HL-60/S4 treated with retinoic acid at 250 ng/mL for 4 days and 3 days (cell line): ENCODE measurements around the gene SLC37A4.
"Not testable (repeated sequence)": the region's sequence is repeated elsewhere in the genome, so short reads cannot be mapped to it uniquely, and the experiment has no call there.

ENCODE experiments used
- in situ Hi-C: fragments of 300-500 bp; cut with MboI; formaldehyde crosslinking; loops from 2 replicates; pipeline ENCODE4 v1.7.0; 2022; ENCODE audit warnings: low sequenced_read_pairs

Gene SLC37A4

DNA sequence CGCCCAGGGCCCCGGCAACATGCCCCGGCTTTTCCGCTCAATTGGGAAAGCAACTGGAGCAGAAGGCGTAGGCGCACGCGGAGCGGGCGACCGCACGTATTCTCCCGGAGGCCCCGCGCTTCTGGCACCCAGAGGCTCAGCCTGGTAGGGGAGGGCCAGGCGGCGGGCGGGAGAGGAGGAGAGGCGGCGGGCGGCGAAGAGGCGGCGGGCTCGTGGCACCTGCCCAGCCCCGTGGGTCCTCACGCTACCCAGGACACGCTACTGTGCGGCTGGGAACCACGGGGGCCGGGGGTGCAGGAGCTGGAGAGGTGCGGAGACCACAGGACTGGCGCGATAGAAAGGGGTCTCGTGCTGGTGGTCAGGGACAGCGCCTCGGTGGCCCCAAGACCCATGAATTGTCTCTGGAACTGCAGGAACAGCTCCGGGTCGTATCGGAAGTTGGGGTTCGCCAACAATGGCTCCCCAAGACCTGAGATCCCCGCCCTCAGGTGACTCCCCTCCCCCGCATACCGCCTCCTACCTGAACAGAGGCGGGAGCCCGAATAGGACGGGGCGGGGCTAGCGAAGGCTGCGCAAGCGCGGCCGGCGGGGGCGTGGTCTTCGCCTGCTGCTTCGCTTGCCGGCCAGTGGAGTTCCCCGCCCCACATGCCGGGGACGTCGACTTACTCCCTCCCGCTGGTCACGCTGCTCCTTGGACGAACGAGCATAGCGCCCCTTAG is at the start of gene SLC37A4:
TSS of gene SLC37A4 (minus strand) at position 549 of the 719 bp plus-strand sequence.
- in situ Hi-C loops, result no loop called here

DNA sequence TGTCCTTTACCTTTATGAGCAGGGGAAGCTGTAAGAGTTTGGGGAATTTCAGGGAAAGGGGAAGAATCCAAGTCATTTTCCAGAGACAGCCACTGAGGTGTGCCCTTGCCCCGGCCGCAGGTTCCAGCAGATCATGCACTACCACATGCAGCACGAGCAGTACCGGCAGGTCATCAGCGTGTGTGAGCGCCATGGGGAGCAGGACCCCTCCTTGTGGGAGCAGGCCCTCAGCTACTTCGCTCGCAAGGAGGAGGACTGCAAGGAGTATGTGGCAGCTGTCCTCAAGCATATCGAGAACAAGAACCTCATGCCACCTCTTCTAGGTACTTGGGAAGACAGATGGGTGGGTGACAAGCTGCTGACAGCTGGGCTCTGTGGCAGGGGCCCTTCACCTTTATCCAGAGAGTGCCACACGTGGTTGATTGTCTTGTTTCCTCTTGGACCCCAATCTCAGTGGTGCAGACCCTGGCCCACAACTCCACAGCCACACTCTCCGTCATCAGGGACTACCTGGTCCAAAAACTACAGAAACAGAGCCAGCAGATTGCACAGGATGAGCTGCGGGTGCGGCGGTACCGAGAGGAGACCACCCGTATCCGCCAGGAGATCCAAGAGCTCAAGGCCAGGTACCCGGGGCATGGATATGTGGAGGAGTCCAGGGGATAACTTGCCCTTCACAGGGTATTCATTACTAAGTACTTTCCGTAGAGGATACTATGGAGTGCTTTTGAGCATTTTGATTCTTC is 48.2 kb upstream of the SLC37A4 start:
- in situ Hi-C loops, result no loop called here

DNA sequence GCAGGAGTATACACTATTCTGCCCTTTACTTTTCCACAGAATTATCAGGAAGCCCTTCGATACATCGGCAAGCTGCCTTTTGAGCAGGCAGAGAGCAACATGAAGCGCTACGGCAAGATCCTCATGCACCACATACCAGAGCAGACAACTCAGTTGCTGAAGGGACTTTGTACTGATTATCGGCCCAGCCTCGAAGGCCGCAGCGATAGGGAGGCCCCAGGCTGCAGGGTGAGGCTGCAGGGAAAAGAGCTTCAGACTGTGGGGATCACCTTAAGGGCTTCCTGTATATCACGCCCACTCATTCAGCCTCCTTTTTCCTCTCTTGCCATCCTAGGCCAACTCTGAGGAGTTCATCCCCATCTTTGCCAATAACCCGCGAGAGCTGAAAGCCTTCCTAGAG is 47.2 kb upstream of the SLC37A4 start:
- in situ Hi-C loops, result no loop called here

DNA sequence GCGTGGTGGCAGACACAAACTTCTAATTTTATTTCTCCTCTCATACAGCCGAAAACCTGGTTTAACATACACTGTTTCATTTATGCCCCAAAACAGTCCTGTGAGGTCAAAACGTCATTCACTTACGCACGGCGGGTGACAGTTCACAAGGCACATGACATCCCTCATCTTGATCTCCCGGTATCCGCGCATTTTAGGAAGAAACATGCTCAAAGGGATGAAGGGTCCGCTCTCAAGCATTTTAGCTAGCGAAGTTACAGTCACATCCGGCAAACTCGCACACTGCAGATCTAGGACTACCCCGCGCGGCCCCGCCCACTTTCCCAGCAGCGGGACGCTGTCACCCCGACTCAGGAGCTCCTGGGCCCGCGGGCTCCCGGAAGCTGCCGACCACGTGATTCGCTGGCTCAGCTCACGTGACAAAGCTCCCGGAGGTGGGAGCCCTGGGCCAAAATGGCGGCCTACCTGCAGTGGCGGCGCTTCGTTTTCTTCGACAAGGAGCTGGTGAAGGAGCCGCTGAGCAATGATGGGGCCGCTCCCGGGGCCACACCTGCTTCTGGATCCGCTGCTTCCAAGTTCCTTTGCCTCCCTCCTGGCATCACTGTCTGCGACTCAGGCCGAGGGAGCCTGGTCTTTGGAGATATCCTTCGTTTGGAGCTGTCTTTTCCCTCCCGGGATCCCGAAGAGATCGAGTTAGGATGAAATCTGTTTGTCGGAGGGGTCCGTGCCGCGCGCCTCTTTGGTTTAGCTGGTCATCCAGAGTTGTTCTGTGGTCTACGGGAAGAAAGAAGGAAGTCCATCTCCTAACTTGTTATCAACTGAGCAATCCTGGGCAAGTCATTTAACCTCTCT is 36.9 kb upstream of the SLC37A4 start, which contains the start of gene VPS11:
TSS of gene VPS11 (plus strand) at position 448 of the 852 bp plus-strand sequence. CDS start at position 454, 6 bp downstream.
- in situ Hi-C loops, result no loop called here

DNA sequence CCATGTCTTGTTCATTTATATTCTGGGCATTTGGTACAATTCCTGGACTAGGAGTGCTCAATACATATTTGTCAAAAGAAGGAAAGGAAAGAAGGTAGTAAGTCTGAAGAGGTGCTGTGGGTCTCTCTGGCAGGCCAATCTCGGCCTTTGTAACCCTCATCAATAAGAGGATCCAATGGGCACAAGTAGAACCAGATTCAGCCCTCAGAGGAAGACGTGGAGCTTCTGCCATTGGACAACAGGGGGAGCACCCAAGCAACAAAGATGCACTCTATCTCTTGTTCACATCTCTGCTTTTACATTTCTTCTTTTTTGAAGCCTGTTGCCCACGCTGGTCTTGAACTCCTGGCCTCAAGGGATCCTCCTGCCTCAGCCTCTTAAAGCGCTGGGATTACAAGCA is 34.7 kb upstream of the SLC37A4 start:
- in situ Hi-C loops, result no loop called here

DNA sequence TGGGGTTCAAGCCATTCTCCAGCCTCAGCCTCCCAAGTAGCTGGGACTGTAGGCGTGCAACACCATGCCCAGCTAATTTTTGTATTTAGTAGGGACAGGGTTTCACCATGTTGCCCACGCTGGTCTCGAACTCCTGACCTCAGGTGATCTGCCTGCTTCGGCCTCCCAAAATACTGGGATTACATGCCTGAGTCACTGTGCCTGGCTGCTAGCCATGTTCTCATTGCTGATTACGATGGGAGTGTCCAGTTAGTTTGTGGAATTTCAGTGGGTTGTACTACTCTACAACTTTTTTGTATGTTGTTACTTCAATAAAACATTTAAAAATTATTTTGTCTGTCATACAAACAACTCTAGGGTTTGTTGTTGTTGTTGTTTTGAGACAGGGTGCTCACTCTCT is 32.1 kb upstream of the SLC37A4 start:
- in situ Hi-C loops, result no loop called here

DNA sequence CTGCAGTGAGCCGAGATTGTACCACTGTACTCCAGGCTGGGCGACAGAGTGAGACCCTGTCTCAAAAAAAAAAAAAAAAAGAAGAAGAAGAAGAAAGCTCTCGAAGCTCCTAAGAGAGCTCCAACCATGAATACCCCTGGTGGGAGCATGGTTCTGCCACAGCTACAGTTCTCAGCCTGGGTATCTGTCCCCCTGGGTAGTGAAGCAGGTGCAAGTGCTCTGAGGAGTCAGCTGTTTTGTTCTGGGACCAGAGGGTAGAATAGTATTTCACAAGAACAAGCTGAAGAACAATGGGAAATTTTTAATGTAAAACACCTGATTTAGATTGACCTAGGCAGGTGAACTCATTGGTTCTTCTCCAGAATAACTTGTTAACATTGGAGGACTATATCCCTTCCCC is 30.6 kb upstream of the SLC37A4 start:
- in situ Hi-C loops, result no loop called here

DNA sequence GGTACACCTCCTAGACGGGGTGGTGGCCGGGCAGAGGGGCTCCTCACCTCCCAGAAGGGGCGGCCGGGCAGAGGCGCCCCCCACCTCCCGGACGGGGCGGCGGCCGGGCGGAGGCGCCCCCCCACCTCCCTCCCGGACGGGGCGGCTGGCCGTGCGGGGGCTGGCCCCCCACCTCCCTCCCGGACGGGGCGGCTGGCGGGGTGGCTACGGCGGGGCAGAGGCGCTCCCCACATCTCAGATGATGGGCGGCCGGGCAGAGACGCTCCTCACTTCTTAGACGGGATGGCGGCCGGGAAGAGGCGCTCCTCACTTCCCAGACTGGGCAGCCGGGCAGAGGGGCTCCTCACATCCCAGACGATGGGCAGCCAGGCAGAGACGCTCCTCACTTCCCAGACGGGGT is 28.5 kb upstream of the SLC37A4 start:
- in situ Hi-C loops, result not testable (repeated sequence)

DNA sequence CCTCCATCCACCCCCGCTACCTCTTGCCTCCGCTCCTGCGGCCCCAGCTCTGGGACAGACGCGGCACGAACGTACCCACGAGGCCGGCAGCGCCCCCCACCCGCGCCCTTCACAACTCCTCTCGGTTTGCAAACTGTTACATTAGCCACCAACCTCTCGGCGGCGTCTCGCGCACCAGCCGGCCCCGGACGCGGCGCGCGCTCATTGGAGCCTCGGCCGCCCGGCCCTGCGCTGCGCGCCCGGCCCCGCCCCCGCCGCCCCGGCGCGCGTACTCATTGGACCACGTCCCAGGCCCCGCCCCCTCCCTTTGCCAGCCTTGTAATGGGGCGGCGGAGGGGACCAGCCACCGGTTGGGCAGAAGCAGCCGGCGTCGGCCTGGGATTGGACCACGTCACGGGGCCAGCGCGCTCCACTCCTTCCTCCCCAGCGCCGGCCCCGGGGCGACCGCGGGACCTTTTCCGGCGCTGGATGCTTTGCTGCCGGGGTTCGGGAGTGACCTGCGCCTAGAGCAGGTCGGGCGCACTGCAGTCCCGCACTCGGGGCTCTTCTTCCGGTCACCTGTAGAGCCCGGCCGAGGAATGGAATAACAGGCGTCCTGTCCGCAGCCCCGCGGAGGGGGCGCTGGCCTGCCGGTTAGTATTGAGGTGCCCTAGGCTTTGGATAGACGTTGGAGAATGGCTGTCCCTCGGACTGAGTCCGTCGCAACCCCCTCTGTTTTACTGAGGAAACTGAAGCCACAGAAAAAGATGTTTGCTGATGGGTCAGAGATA is 26.5 kb upstream of the SLC37A4 start, which contains the start of gene HYOU1:
TSS of gene HYOU1 (minus strand) at position 206 of the 770 bp plus-strand sequence. CDS start 1,045 bp downstream, outside the sequence.
- in situ Hi-C loops, result no loop called here

DNA sequence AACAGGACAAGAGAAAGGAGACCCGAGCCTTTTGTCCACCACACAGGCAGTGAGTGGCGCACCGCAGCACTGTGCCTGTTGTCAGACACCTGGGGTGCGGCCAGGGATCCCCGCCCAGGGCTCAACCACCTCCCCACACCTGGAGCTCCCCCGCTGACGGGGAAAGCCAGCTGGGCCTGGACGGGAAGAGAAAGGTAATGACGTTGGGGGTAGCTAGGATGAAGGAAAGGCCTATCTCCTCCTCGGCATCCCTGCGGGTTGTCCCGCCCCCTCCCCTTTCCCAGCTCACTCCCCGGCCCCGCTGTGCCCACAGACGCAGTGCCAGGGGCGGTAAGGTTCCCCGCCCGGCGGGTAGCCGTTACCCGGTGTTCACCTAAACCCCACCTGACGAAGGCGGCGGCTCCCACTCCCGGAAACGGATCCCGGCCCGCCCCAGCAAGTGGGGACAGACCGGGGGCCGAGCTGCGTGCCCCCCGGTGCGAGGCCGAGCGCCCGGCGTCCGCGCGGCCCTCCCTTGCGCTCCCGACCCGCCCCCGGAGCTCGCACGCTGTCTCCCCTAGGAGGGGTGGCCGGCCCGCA is 25.8 kb upstream of the SLC37A4 start:
- in situ Hi-C loops, result no loop called here

DNA sequence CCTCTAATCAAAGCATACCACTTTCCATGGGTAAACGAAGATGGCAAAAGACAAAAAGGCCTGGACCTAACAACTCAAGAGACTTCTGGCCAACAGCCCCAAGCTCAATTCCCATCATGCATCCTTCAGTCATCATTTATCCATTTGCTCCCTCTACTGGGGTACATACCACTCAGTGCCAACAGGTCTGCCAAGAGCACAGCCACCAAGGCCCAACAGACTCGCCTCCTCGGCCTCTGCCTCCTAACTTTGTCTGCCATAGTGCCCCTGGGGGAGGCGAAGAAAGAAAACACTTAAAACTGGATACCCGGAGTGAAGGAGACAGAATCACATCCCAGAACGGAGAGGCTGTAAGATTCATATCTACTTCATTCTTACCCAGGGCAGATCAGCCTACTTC is 25.2 kb upstream of the SLC37A4 start:
- in situ Hi-C loops, result no loop called here

DNA sequence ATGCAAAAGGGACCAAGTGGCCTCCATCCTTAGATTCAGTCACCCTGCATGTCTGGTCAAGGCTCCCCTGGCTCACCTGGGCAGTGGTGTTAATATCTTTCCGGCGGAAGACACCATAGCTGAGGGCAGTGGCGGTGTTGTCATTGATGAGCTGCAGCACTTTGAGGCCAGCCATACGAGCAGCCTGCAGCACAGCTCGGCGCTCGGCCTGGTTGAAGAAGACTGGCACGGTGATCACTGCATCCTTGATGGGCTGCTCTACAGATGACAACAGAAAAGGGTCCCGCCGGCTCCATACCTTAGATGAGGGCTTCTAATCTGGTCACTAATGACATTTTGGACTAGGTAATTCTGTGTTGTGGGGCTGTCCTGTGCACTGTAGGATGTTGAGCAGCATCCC is 23.7 kb upstream of the SLC37A4 start:
- in situ Hi-C loops, result no loop called here

DNA sequence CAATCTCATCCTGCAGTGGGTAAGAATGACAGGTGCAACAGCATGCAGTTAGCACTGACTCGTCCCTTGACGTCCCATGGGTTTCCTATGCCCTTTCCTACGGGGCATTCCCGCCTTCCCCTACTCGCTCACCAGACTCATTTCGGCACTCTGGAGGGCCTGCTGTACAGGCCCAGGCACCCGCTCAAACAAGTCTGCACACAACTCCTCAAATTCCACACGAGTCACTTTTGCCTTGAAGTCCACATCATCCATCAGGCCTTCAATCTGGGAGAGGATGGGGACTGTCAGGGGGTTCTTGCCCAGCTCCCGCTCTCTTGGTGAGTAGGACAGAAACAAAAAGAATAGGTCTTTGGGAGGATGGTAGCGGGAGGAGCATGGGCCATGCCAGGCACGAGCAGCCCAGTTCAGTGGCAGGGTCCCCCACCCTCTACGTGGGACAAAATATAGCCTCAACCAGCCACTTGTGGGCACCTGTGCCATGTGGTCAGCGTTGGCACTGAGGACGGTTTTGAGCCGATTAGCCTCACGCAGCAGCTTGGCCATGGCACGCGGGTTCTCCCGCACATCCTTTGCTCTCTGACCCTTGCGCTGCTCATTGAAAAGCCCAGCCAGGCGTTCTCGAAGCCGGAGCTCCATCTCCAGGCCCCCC is 21.6 kb upstream of the SLC37A4 start:
- in situ Hi-C loops, result no loop called here

DNA sequence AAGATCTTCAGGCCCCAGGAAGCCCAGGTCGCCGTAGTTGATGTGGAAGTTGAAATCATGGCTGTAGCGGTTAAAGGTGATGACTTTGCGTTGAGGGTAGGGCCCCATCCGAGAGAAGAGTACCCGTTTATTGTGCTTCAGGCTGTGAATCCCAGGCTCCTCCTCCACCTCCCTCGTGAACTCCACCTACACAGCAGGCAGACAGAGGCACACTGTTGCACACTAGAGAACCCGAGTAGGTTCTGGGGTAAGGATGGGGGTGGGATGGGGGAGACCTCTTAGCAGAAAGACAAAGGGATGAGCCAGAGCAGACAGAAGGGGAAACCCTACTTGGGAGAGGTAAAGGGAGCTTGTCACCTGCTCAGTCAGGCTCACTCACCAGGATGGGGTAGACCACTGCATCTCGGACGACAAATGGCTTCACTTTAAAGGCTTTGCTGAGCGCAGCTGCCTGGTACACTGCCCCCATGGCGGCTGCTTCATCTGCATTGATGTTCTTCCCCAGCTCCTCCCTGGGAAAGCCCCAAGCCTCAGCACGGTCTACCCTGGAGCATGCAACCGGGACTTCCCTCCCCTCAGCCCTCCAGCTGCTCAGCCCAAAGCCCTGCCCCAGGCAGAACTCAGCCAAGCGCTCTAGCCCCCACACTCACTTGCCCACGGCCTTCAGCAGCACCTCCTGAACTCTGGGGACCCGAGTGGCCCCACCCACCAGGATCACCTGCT is 20.9 kb upstream of the SLC37A4 start:
- in situ Hi-C loops, result no loop called here

DNA sequence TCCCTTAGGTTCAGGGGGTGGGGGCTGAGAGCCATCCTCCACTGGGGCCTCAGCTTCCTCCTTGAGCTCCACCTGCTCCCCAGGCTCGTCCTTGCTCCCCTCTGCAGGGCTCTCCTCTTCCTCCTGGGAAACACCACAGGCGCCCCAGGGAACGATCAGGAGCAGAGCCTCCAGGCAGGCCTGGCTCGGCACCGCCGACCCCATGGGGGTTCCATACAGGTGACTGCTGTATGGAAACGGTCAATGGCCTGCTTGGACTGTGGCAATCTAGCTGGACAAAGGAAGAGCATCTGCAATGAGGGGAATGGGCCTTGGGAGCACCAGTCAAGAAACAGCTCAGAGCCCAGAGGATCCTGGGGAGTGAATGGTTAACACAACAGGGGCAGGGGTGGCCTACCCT is 18.4 kb upstream of the SLC37A4 start:
- in situ Hi-C loops, result no loop called here

DNA sequence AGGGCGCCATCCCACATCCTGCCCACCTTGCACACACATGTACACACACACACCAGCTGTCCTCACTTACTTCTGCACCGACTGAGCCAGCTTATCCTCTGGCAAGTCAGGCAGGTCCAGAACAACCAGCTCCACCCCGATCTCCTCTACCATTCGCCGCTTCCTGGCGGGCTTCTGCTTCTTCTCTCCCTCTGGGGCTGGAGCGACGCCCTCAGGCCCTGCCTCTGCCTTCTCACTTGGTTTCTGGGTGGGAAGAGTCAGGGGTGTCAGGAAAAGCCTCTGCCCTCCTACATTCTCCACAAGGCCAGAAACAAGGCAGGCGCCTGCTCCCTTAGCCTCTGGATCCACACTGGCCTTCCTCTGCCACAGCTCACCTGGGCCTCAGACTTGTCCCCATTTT is 18.0 kb upstream of the SLC37A4 start:
- in situ Hi-C loops, result no loop called here

DNA sequence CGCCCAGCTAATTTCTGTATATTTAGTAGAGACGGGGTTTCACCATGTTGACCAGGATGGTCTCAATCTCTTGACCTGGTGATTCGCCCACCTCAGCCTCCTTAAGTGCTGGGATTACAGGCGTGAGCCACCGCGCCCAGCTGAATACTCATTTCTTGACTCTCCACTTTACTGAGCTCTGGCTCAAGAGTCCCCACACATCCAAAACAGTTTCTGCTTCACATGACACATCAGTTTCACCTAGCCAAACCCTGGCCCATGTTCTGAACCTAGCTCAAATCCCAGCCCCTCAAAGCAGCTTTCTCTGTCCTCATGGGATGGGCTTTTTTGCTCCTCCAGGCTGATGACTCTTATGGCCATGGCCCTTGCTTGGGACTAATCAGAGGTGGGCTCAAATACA is 16.5 kb upstream of the SLC37A4 start:
- in situ Hi-C loops, result no loop called here

DNA sequence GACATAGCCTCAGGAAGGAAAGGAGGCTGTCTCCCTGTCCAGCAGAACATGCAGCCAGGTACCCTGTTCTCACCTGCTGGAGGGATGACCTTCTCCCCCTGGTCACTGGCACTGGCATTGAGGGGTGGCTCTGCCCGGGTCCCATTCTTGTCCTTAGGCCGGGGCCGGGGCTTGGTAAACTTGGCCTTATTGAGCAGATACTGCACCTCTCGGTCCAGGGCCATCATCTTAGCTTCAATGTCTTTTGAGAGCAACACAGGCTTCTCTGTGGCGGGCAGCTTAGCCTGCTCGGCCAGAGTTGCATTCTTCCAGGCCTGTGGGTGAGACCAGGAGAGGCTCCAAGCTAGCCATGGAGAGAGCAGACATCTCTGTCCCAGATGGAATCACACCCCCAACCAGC is 15.8 kb upstream of the SLC37A4 start:
- in situ Hi-C loops, result no loop called here

DNA sequence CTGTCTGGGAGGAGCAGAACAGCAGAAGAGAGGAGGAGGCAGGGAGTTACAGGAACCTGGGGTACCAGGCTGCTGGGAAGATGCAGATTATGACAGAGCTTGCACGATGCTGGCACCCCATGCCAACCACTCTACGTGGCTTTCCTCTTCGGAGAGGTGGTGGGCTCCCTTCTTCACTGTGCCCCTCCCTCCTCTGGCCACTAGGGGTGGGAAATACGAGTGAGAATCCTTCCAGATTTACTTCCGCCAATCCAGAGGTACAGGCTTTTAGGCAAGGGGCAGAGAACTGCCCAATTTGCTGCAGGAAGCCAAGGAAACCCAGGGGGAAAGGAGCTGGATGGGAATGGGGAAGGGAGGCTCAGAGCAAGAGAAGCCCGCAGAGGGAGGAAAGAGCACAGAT is 14.0 kb upstream of the SLC37A4 start:
- in situ Hi-C loops, result no loop called here
